H9 (cell line): ENCODE data around the gene CYP17A1. TPM values are rescaled to one million over a fixed set of nuclear protein-coding genes. Genes with fewer than 3 reads are reported as not detected.

Experiments
- DNase-seq: peaks from one replicate; pipeline ENCODE4 v3.0.0-alpha.2; 2017
- H2AFZ ChIP-seq: one replicate; pipeline ENCODE4 v1.6.1; 2013; ENCODE audit warnings: mild to moderate bottlenecking, low read length, control low read depth, moderate library complexity
- H2AK5ac ChIP-seq: 2 replicates; pipeline ENCODE4 v1.6.1; 2013; ENCODE audit warnings: low read length, control low read depth, mixed read lengths; ENCODE audit not compliant: insufficient read length
- H2BK120ac ChIP-seq: one replicate; pipeline ENCODE4 v1.6.1; 2013; ENCODE audit warnings: low read depth, mild to moderate bottlenecking, low read length, control low read depth, inconsistent platforms; ENCODE audit not compliant: poor library complexity, severe bottlenecking
- H2BK12ac ChIP-seq: 2 replicates; pipeline ENCODE4 v1.6.1; 2013; ENCODE audit warnings: low read length, control low read depth, mixed read lengths, low read depth; ENCODE audit not compliant: insufficient read length
- H2BK15ac ChIP-seq: 2 replicates; pipeline ENCODE4 v1.6.1; 2013; ENCODE audit warnings: low read depth, low read length, control low read depth
- H2BK20ac ChIP-seq: one replicate; pipeline ENCODE4 v1.6.1; 2013; ENCODE audit warnings: low read depth, mild to moderate bottlenecking, low read length, control low read depth, inconsistent platforms; ENCODE audit not compliant: poor library complexity, severe bottlenecking
- H2BK5ac ChIP-seq: 2 replicates; pipeline ENCODE4 v1.6.1; 2013; ENCODE audit warnings: low read length, control low read depth, mixed read lengths; ENCODE audit not compliant: insufficient read length
- H3K14ac ChIP-seq: 2 replicates; pipeline ENCODE4 v1.6.1; 2013; ENCODE audit warnings: low read length, control low read depth; ENCODE audit not compliant: insufficient read depth
- H3K18ac ChIP-seq: 2 replicates; pipeline ENCODE4 v1.6.1; 2013; ENCODE audit warnings: low read depth, mild to moderate bottlenecking, mixed read lengths, low read length, control low read depth; ENCODE audit not compliant: insufficient read length
- H3K23ac ChIP-seq: 2 replicates; pipeline ENCODE4 v1.6.1; 2013; ENCODE audit warnings: low read length, control low read depth, mixed read lengths, low read depth; ENCODE audit not compliant: insufficient read length
- H3K23me2 ChIP-seq: 2 replicates; pipeline ENCODE4 v1.6.1; 2013; ENCODE audit warnings: low read depth, mild to moderate bottlenecking, mixed read lengths, low read length, control low read depth; ENCODE audit not compliant: insufficient read length, poor library complexity, severe bottlenecking
- H3K27ac ChIP-seq: 2 replicates; pipeline ENCODE4 v1.5.1; 2013; ENCODE audit warnings: low read length, control low read depth, mixed read lengths, low read depth; ENCODE audit not compliant: insufficient read length
- H3K27me3 ChIP-seq: 2 replicates; pipeline ENCODE4 v1.6.1; 2013; ENCODE audit warnings: low read length, control low read depth, inconsistent platforms; ENCODE audit not compliant: insufficient read depth
- H3K4ac ChIP-seq: 2 replicates; pipeline ENCODE4 v1.6.1; 2013; ENCODE audit warnings: low read depth, mild to moderate bottlenecking, control low read depth, inconsistent platforms, low read length, moderate library complexity
- H3K4me1 ChIP-seq: 2 replicates; pipeline ENCODE4 v1.6.1; 2013; ENCODE audit warnings: low read length, control low read depth, inconsistent platforms; ENCODE audit not compliant: insufficient read depth
- H3K4me2 ChIP-seq: 2 replicates; pipeline ENCODE4 v1.6.1; 2013; ENCODE audit warnings: low read length, control low read depth, mixed read lengths; ENCODE audit not compliant: insufficient read length, insufficient read depth
- H3K56ac ChIP-seq: 2 replicates; pipeline ENCODE4 v1.6.1; 2013; ENCODE audit warnings: low read depth, mild to moderate bottlenecking, mixed read lengths, low read length, control low read depth; ENCODE audit not compliant: insufficient read length
- H3K79me1 ChIP-seq: 2 replicates; pipeline ENCODE4 v1.6.1; 2013; ENCODE audit warnings: low read depth, mild to moderate bottlenecking, moderate library complexity, low read length, control low read depth, inconsistent platforms; ENCODE audit not compliant: insufficient read depth, poor library complexity, severe bottlenecking
- H3K79me2 ChIP-seq: 2 replicates; pipeline ENCODE4 v1.6.1; 2013; ENCODE audit warnings: low read length, control low read depth, inconsistent platforms; ENCODE audit not compliant: insufficient read depth
- H3K9ac ChIP-seq: 2 replicates; pipeline ENCODE4 v1.6.1; 2013; ENCODE audit warnings: low read length, control low read depth, mixed read lengths; ENCODE audit not compliant: insufficient read length; ENCODE audit errors: extremely low read depth
- H3K9me3 ChIP-seq: one replicate; pipeline ENCODE4 v1.6.1; 2013; ENCODE audit warnings: low read depth, low read length, inconsistent platforms; ENCODE audit not compliant: control insufficient read depth
- H3T11ph ChIP-seq: one replicate; pipeline ENCODE4 v1.6.1; 2013; ENCODE audit warnings: mild to moderate bottlenecking, low read length, control low read depth, inconsistent platforms
- H4K20me1 ChIP-seq: one replicate; pipeline ENCODE4 v1.6.1; 2013; ENCODE audit not compliant: control insufficient read depth, insufficient read length, insufficient read depth
- H4K5ac ChIP-seq: 2 replicates; pipeline ENCODE4 v1.6.1; 2013; ENCODE audit warnings: low read depth, mild to moderate bottlenecking, mixed read lengths, low read length, control low read depth; ENCODE audit not compliant: insufficient read length
- H4K8ac ChIP-seq: replicated peaks from 2 replicates; pipeline ENCODE4 v1.6.1; 2013; ENCODE audit warnings: low read length, control low read depth, mixed read lengths, low read depth; ENCODE audit not compliant: insufficient read length
- H4K91ac ChIP-seq: 2 replicates; pipeline ENCODE4 v1.6.1; 2013; ENCODE audit warnings: low read depth, mild to moderate bottlenecking, moderate library complexity, mixed read lengths, low read length, control low read depth; ENCODE audit not compliant: insufficient read length
- H3K27ac Mint-ChIP-seq, 3 experiments: 2 replicates in 2 of 3; 3 replicates in 1 of 3; pipeline ENCODE4 v1.8.0; 2020 to 2021; ENCODE audit warnings: mixed read lengths in 3 of 3, mild to moderate bottlenecking in 1 of 3, moderate library complexity in 1 of 3
- H3K27me3 Mint-ChIP-seq: 2 replicates; pipeline ENCODE4 v1.8.0; 2021; ENCODE audit warnings: low read depth, mild to moderate bottlenecking, moderate library complexity, mixed read lengths
- H3K36me3 Mint-ChIP-seq, 3 experiments: 2 replicates in 2 of 3; 3 replicates in 1 of 3; pipeline ENCODE4 v1.8.0; 2020 to 2021; ENCODE audit warnings: low read depth in 3 of 3, mixed read lengths in 3 of 3; ENCODE audit not compliant: insufficient read depth in 1 of 3
- H3K4me1 Mint-ChIP-seq, 2 experiments: 2 replicates each; pipeline ENCODE4 v1.8.0; 2020; ENCODE audit warnings: mixed read lengths in 2 of 2
- H3K4me3 Mint-ChIP-seq, 2 experiments: 2 replicates in 1 of 2; 3 replicates in 1 of 2; pipeline ENCODE4 v1.8.0; 2020 to 2021; ENCODE audit warnings: mild to moderate bottlenecking in 2 of 2, mixed read lengths in 2 of 2, moderate library complexity in 1 of 2
- H3K9me3 Mint-ChIP-seq, 2 experiments: 2 replicates in 1 of 2; 3 replicates in 1 of 2; pipeline ENCODE4 v1.8.0; 2020; ENCODE audit warnings: mild to moderate bottlenecking in 2 of 2, mixed read lengths in 2 of 2, moderate library complexity in 1 of 2
- CTCF ChIP-seq: fragments of 200-600 bp; sonication (generic); conservative IDR thresholded peaks from 3 replicates; pipeline ENCODE4 v1.8.0; 2021; ENCODE audit warnings: antibody characterized with exemption, mild to moderate bottlenecking
- WGBS: extraction: QIAGEN DNeasy Blood & Tissue Kit; methylation state at CpG from one replicate; pipeline ENCODE4 v1.1.7; 2013; ENCODE audit warnings: missing lambda C conversion rate, low lambda C conversion rate, mixed read lengths; ENCODE audit not compliant: insufficient read length; ENCODE audit errors: extremely low coverage; 5-methylcytosine and 5-hydroxymethylcytosine counted together
- total RNA-seq: library from RNA; stranded (reverse); gene quantifications from 2 replicates; pipeline ENCODE4 v1.2.1, GENCODE V29; 2021

The CYP17A1 gene
- total RNA-seq, 1 experiment from 2014 or later = not detected

DNA sequence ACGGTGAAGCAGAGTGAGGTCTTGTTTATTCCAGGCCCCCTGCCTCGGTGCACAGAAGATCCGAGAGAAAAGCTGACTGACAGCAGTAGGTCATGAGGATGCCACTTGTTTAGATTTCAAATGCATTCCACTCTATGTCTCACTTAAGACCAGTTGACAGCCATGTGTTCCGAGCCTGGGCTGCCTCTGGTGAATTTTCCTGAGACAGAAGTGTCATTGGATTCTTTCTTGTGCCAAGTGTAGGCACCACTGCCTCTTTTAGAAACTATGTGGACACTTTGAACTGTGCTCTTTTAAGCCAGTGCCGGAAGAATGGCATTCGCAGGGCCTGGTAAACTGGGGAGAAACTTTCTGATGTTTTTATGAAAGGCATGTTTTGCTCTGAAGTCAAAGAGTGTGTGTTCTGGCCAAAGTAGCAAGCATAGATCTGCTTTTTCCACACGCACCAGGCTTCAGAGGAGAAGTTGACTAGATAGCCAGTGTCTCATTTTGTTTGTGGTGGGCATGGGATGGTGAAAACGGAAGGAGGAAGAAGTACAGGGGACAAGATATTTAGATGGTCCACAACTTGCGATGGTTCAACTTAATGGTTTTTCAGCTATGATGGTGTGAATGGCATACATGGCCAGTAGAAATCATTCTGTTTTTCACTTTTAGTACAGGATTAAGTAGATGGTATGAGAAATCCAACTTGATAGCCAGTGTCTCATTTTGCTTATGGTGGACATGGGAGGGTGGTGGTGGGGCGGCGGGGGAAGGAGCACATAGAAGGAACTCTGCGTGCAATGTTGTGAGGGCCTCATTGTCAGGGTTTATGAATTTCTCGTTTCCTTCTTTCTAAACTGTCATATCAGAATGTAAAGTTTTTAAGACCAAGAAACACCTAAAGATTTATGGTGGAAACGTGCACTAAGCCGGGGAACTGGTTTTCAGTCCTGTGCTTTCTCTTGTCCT, 41.5 kb downstream of the CYP17A1 start:
- Histone ChIP-seq H4K91ac (no peak overlapping the region), H2AK5ac (no peak overlapping the region), H3K18ac (no peak overlapping the region), H3K79me2 (no peaks in the 10 kb centered on the region), H2BK5ac (no peak overlapping the region), H4K5ac (no peak overlapping the region), H3K27me3 (no peaks in the 10 kb centered on the region), H3K79me1 (peaks cover 3% of the 10 kb centered on the region), H3K4ac (no peak overlapping the region), H3K9me3 (no peaks in the 10 kb centered on the region), H3K9ac (no peak overlapping the region), H3K4me2 (no peak overlapping the region), H3K23ac (no peak overlapping the region), H2BK120ac (no peak overlapping the region), H4K8ac (no peak overlapping the region), H2BK20ac (no peak overlapping the region), H3K4me1 (peaks cover 9% of the 10 kb centered on the region; the same call in 1 of the 2 replicates), H2AFZ (no peak overlapping the region), H3K23me2 (no peaks in the 10 kb centered on the region), H3T11ph (no peak overlapping the region), H2BK12ac (no peak overlapping the region), H2BK15ac (no peak overlapping the region), H3K14ac (no peak overlapping the region), H3K56ac (no peak overlapping the region), H3K27ac (no peak overlapping the region), H4K20me1 (peaks cover 3% of the 10 kb centered on the region)
- no peak for DNase-seq
- Mint-ChIP-seq H3K36me3 (peaks cover 1 to 7% (median 5%) of the 10 kb centered on the region in 3 experiments; a peak in 6 of 7 replicates), H3K27ac (0 out of 7 replicates have a peak overlapping the region, but pooled peaks of 1 of the 3 experiments have one; percentile 19), H3K9me3 (no peaks in the 10 kb centered on the region), H3K27me3 (no peaks in the 10 kb centered on the region), H3K4me1 (peaks cover 20 to 21% of the 10 kb centered on the region in 2 experiments), H3K4me3 (no peak overlapping the region)
- TF ChIP-seq CTCF = no peak
- WGBS = no CpG with 5 or more reads among the region's 15 CpGs
